Activated CD8-positive, alpha-beta T cell treated with anti-CD3 and anti-CD28 coated beads for 36 hours (primary cell): Measurements from ENCODE around the gene ITGB5. TPM values are rescaled to one million over a fixed set of nuclear protein-coding genes. Genes with fewer than 3 reads are reported as not detected.

Experiments
- ATAC-seq: fragments of 200-7000 bp; cut with Tn5 transposase; one replicate; pipeline ENCODE4 v1.10.0; 2021; ENCODE audit warnings: mild to moderate bottlenecking, moderate library complexity
- CTCF ChIA-PET: fragments of 350-600 bp; sonication (Branson Sonifier 250); formaldehyde crosslinking; loops from one replicate; lab custom pipeline; 2021; ENCODE audit warnings: antibody characterized with exemption; lab: Charles Lee
- POLR2A ChIA-PET: fragments of 350-600 bp; sonication (Branson Sonifier 250); formaldehyde crosslinking; loops from one replicate; lab custom pipeline; 2021; ENCODE audit warnings: antibody characterized with exemption; lab: Charles Lee
- DNase-seq: peaks from one replicate; pipeline ENCODE4 v3.0.0-alpha.2; 2020
- H3K27ac Mint-ChIP-seq: one replicate; pipeline ENCODE4 v1.8.0; 2021; ENCODE audit warnings: mild to moderate bottlenecking, mixed read lengths
- H3K27me3 Mint-ChIP-seq: one replicate; pipeline ENCODE4 v1.8.0; 2021; ENCODE audit warnings: mixed read lengths
- H3K36me3 Mint-ChIP-seq: one replicate; pipeline ENCODE4 v1.8.0; 2021; ENCODE audit warnings: low read depth, mixed read lengths
- H3K4me1 Mint-ChIP-seq: one replicate; pipeline ENCODE4 v1.8.0; 2021; ENCODE audit warnings: low read depth, mixed read lengths
- H3K4me3 Mint-ChIP-seq: one replicate; pipeline ENCODE4 v1.8.0; 2021; ENCODE audit warnings: mild to moderate bottlenecking, moderate library complexity, mixed read lengths
- H3K9me3 Mint-ChIP-seq: one replicate; pipeline ENCODE4 v1.8.0; 2021; ENCODE audit warnings: mixed read lengths
- CTCF ChIP-seq: fragments of 200-600 bp; IDR thresholded peaks from one replicate; pipeline ENCODE4 v1.8.0; 2022; ENCODE audit warnings: antibody characterized with exemption, mild to moderate bottlenecking
- intact Hi-C: fragments of 100-400 bp; cut with micrococcal nuclease; formaldehyde crosslinking; loops from one replicate; pipeline ENCODE4 v1.10.0; 2022
- total RNA-seq, 2 experiments: library from RNA; stranded (reverse); gene quantifications; one replicate each; pipeline ENCODE4 v1.2.3, GENCODE V29; 2021

The ITGB5 gene
- total RNA-seq, 2 experiments from 2014 or later = 0.41 to 1.1 TPM

- intact Hi-C loops = loop anchor here (10.0 kb wide), 1 partner anchor 822 kb away; no protein-coding TSS in a partner anchor
- no peaks in the 10 kb centered on the region for H3K27me3 Mint-ChIP-seq
Observed at GRCh38 chr3:124763206-124763605, 124.0 kb downstream of the ITGB5 start.

GRCh38 chr3:124762661-124763011, 124.5 kb downstream of the ITGB5 start:
- Mint-ChIP-seq H3K4me3 (no peak overlapping the region), H3K27me3 (no peaks in the 10 kb centered on the region), H3K27ac (no peak overlapping the region), H3K36me3 (no peaks in the 10 kb centered on the region), H3K4me1 (peaks cover 2% of the 10 kb centered on the region), H3K9me3 (no peaks in the 10 kb centered on the region)
- ChIA-PET CTCF (interaction anchor here (1.0 to 6.9 kb wide), 7 partner anchors 8 to 824 kb away, joined by 3 to 231 read pairs (median 7); no protein-coding TSS in a partner anchor), POLR2A (interaction anchor here (1.0 kb wide), 1 partner anchor 18 kb away, joined by 3 read pairs; no protein-coding TSS in a partner anchor)
- TF ChIP-seq CTCF = no peak
- intact Hi-C loops = loop anchor here (10.0 kb wide), 1 partner anchor 822 kb away; no protein-coding TSS in a partner anchor
- no peak for ATAC-seq
- no peak for DNase-seq

More at GRCh38 chr3:124763206-124763605, 124.0 kb downstream of the ITGB5 start:
- ChIA-PET CTCF (interaction anchor here (1.0 to 6.9 kb wide), 4 partner anchors 24 to 141 kb away, joined by 3 to 231 read pairs (median 4); no protein-coding TSS in a partner anchor), POLR2A (no interaction called here)
- DNase-seq (no peak), ATAC-seq (no peak)
- Mint-ChIP-seq H3K9me3 (no peaks in the 10 kb centered on the region), H3K36me3 (no peaks in the 10 kb centered on the region), H3K27ac (no peak overlapping the region), H3K4me1 (peaks cover 2% of the 10 kb centered on the region), H3K4me3 (no peak overlapping the region)
- TF ChIP-seq CTCF = no peak

GRCh38 chr3:124761935-124762660, 125.1 kb downstream of the ITGB5 start:
- POLR2A ChIA-PET = interaction anchor here (1.0 kb wide), 1 partner anchor 18 kb away, joined by 3 read pairs; no protein-coding TSS in a partner anchor
- no peak for ATAC-seq
- H3K9me3 Mint-ChIP-seq = no peaks in the 10 kb centered on the region

GRCh38 chr3:124761250-124761796, 125.8 kb downstream of the ITGB5 start:
- DNase-seq (peak; percentile 87), ATAC-seq (peak; percentile 86)
- no peak overlapping the region for H3K27ac Mint-ChIP-seq
- no peaks in the 10 kb centered on the region for H3K27me3 Mint-ChIP-seq
- POLR2A ChIA-PET = interaction anchor here (0.9 to 1.5 kb wide), 2 partner anchors 15 to 140 kb away, joined by 4 read pairs; no protein-coding TSS in a partner anchor
- peak; percentile 96 for TF ChIP-seq CTCF
- no peaks in the 10 kb centered on the region for H3K36me3 Mint-ChIP-seq
- no peaks in the 10 kb centered on the region for H3K9me3 Mint-ChIP-seq
- H3K4me3 Mint-ChIP-seq = no peak overlapping the region
- CTCF ChIA-PET = interaction anchor here (0.6 to 6.9 kb wide), 48 partner anchors 9 to 825 kb away, joined by 3 to 231 read pairs (median 5); partner anchors contain the start of gene UMPS
- peaks cover 2% of the 10 kb centered on the region for H3K4me1 Mint-ChIP-seq
- intact Hi-C loops = loop anchor here (2.0 to 10.0 kb wide), 2 partner anchors 139 to 823 kb away; no protein-coding TSS in a partner anchor

More at GRCh38 chr3:124761935-124762660, 125.1 kb downstream of the ITGB5 start:
- TF ChIP-seq CTCF = no peak
- intact Hi-C loops = loop anchor here (2.0 to 10.0 kb wide), 2 partner anchors 139 to 823 kb away; no protein-coding TSS in a partner anchor
- no peak overlapping the region for H3K4me3 Mint-ChIP-seq
- no peak for DNase-seq
- H3K36me3 Mint-ChIP-seq = no peaks in the 10 kb centered on the region
- peaks cover 2% of the 10 kb centered on the region for H3K4me1 Mint-ChIP-seq
- H3K27me3 Mint-ChIP-seq = no peaks in the 10 kb centered on the region
- no peak overlapping the region for H3K27ac Mint-ChIP-seq
- CTCF ChIA-PET = interaction anchor here (0.7 to 6.9 kb wide), 28 partner anchors 9 to 824 kb away, joined by 3 to 231 read pairs (median 6); partner anchors contain the start of gene UMPS
